Measurements from ENCODE around the gene VAT1L.
"Not testable (repeated sequence)": the region's sequence is repeated elsewhere in the genome, so short reads cannot be mapped to it uniquely, and the experiment has no call there.

The VAT1L gene

GRCh38 chr16:77939968-77940367 lies 151.6 kb downstream of the VAT1L start:
- no peak for TF ChIP-seq CTCF (IDR thresholded peaks at IDR 0.05; ENCODE audit: low read length, missing control alignments)
- no peak overlapping the region for H3K4me3 ChIP-seq (replicated peaks; ENCODE audit: low read depth, low read length)
- no peak for DNase-seq (ENCODE audit: low read depth)

GRCh38 chr16:77943801-77944200 lies 155.4 kb downstream of the VAT1L start:
- TF ChIP-seq CTCF (IDR thresholded peaks at IDR 0.05; ENCODE audit: low read length, missing control alignments): no peak
- no peak for DNase-seq (ENCODE audit: low read depth)

GRCh38 chr16:77944631-77945030 lies 156.3 kb downstream of the VAT1L start:
- TF ChIP-seq CTCF (IDR thresholded peaks at IDR 0.05; ENCODE audit: low read length, missing control alignments): no peak
- H3K4me3 ChIP-seq (replicated peaks; ENCODE audit: low read depth, low read length): no peak overlapping the region
- DNase-seq (ENCODE audit: low read depth): no peak

More at GRCh38 chr16:77943801-77944200, 155.4 kb downstream of the VAT1L start:
- no peak overlapping the region for H3K4me3 ChIP-seq (replicated peaks; ENCODE audit: low read depth, low read length)

GRCh38 chr16:77945126-77945525 lies 156.8 kb downstream of the VAT1L start:
- no peak for DNase-seq (ENCODE audit: low read depth)
- TF ChIP-seq CTCF (IDR thresholded peaks at IDR 0.05; ENCODE audit: low read length, missing control alignments): no peak
- H3K4me3 ChIP-seq (replicated peaks; ENCODE audit: low read depth, low read length): no peak overlapping the region

- TF ChIP-seq CTCF (IDR thresholded peaks at IDR 0.05; ENCODE audit: low read length, missing control alignments): no peak
- no peak overlapping the region for H3K4me3 ChIP-seq (replicated peaks; ENCODE audit: low read depth, low read length)
These were observed 158.5 kb downstream of the VAT1L start for GRCh38 chr16:77946823-77947222.

GRCh38 chr16:77947590-77947989 lies 159.2 kb downstream of the VAT1L start:
- H3K4me3 ChIP-seq (replicated peaks; ENCODE audit: low read depth, low read length); DNase-seq (ENCODE audit: low read depth): not testable (repeated sequence)

More at GRCh38 chr16:77946823-77947222, 158.5 kb downstream of the VAT1L start:
- DNase-seq (ENCODE audit: low read depth): peak; percentile 8

GRCh38 chr16:77948835-77949234 lies 160.5 kb downstream of the VAT1L start:
- DNase-seq (ENCODE audit: low read depth): no peak
- TF ChIP-seq CTCF (IDR thresholded peaks at IDR 0.05; ENCODE audit: low read length, missing control alignments): no peak
- no peak overlapping the region for H3K4me3 ChIP-seq (replicated peaks; ENCODE audit: low read depth, low read length)

All from fibroblast of pulmonary artery (primary cell).